ENCODE measurements around the gene ZNF878.

- TF ChIP-seq CTCF (IDR thresholded peaks at IDR 0.05) (no peak), POLR2AphosphoS5 (IDR thresholded peaks at IDR 0.05) (no peak)
Observed at GRCh38 chr19:12034620-12035019, 18.1 kb downstream of the ZNF878 start.
